ENCODE measurements around the gene PLXNA1. TPM values are rescaled to one million over a fixed set of nuclear protein-coding genes. Genes with fewer than 3 reads are reported as not detected.

The PLXNA1 gene
- total RNA-seq, 3 donors from 2014 or later: 11.8 to 19.3 (median 12.7) TPM

- no peak for ATAC-seq
- TF ChIP-seq CTCF (IDR thresholded peaks at IDR 0.05): no peak
- Histone ChIP-seq H3K9me3 (peaks cover 7% of the 10 kb centered on the region), H3K36me3 (ENCODE audit: low read depth) (no peaks in the 10 kb centered on the region), H3K4me3 (no peak overlapping the region), H3K4me1 (ENCODE audit: low read depth) (no peaks in the 10 kb centered on the region)
- no peak for DNase-seq
- intact Hi-C loops (cut with DNase I, micrococcal nuclease): no loop called here
Observed at GRCh38 chr3:126977821-126978220, 5.1 kb upstream of the PLXNA1 start.

DNA sequence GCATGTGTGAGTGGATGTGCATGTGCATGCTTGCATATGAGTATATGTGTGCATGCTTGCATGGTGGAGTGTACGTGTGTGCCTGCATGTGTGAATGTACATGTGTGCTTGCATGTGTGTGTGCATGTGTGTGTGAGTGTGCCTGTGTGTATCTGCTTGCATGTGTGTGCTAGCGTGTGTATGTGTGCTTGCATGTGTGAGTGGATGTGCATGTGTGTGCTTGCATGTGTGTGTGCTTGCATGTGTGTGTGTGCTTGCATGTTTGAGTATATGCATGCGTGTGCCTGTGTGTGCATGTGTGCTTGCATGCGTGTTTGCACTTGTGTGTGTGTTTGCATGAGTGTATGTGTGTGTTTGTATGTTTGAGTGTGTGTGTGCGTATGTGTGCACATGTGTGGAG, 4.6 kb upstream of the PLXNA1 start:
- H3K9me3 ChIP-seq: peaks cover 7% of the 10 kb centered on the region
- no peak for TF ChIP-seq CTCF (IDR thresholded peaks at IDR 0.05)
- DNase-seq: no peak
- no peak for ATAC-seq
- intact Hi-C loops (cut with DNase I, micrococcal nuclease): no loop called here
- no peaks in the 10 kb centered on the region for H3K4me1 ChIP-seq (ENCODE audit: low read depth)
- H3K4me3 ChIP-seq: no peak overlapping the region
- H3K36me3 ChIP-seq (ENCODE audit: low read depth): no peaks in the 10 kb centered on the region

DNA sequence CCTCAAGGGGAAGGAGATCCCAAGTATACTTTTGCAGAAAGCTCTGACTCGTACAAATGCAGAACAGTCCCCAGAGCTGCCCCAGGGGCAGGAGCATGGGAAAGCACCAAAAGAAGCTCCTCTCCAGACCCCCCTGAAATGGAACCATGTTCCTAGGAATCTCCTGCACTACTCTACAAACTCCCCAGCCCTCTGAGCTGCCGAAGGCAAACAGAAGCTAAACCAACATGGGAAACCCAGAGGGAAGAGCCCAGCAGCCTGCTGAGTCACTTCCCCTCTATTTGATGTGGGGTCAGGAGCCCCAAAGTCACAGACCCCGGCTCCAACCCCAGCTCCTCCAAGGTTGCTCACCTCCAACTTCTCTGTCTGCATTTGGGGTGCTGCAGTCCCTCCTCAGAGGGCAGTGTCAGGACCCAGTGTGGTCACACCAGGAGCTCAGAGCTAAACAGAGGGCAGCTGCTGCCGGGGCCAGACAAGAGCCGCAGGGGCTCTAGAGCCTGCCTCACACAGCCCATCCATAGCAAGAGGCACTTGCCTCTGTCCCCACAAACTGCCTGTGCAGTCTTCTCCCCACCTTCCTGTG, 3.8 kb upstream of the PLXNA1 start:
- intact Hi-C loops (cut with DNase I, micrococcal nuclease): no loop called here
- peaks cover 7% of the 10 kb centered on the region for H3K9me3 ChIP-seq
- H3K4me3 ChIP-seq: no peak overlapping the region
- no peak for TF ChIP-seq CTCF (IDR thresholded peaks at IDR 0.05)
- ATAC-seq (no peak), DNase-seq (no peak)
- H3K4me1 ChIP-seq (ENCODE audit: low read depth): peaks cover 4% of the 10 kb centered on the region
- H3K36me3 ChIP-seq (ENCODE audit: low read depth): no peaks in the 10 kb centered on the region

DNA sequence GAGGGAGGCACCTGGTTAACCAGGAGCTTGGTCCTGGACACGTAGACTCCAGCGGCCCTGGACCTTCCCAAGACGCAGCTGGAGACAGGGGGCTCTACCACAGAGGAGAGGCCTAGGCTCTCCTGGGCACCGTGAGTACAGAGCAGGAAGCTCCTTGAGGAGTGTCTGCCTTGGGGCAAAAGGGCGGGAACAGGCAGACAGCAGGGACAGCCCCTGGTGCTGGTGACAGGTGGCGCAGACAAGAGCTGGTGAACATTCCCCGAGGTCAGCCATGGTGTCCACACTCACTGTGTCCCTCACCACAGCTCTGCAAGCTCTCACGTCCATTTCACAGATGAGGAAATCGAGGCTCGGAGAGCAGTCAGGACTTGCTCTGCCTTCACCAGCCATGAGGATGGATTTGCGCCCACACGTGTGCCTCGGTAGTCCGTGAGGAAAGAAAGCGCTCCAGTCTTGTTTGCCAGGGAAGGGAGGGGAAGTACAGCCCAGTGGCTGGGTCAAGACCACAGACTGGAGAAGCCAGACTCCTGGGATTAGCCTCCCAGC, 2.6 kb upstream of the PLXNA1 start:
- ATAC-seq (no peak), DNase-seq (no peak)
- no peak for TF ChIP-seq CTCF (IDR thresholded peaks at IDR 0.05)
- H3K9me3 ChIP-seq: no peaks in the 10 kb centered on the region
- no peaks in the 10 kb centered on the region for H3K36me3 ChIP-seq (ENCODE audit: low read depth)
- H3K4me3 ChIP-seq: no peak overlapping the region
- H3K4me1 ChIP-seq (ENCODE audit: low read depth): peaks cover 7% of the 10 kb centered on the region
- intact Hi-C loops (cut with DNase I, micrococcal nuclease): no loop called here

- H3K9me3 ChIP-seq: no peaks in the 10 kb centered on the region
- no peak for DNase-seq
- H3K4me3 ChIP-seq: no peak overlapping the region
- no peaks in the 10 kb centered on the region for H3K36me3 ChIP-seq (ENCODE audit: low read depth)
- H3K4me1 ChIP-seq (ENCODE audit: low read depth): peaks cover 7% of the 10 kb centered on the region
- ATAC-seq: peak; percentile 22
- intact Hi-C loops (cut with DNase I, micrococcal nuclease): no loop called here
- no peak for TF ChIP-seq CTCF (IDR thresholded peaks at IDR 0.05)
Observed at GRCh38 chr3:126982126-126982470, 817 bp upstream of the PLXNA1 start.

GRCh38 chr3:126983276-126983652, 349 bp downstream of the PLXNA1 start:
- DNase-seq (no peak), ATAC-seq (peak; percentile 3)
- peak overlapping the region; percentile 34 for H3K4me3 ChIP-seq
- intact Hi-C loops (cut with DNase I, micrococcal nuclease): no loop called here
- TF ChIP-seq CTCF (IDR thresholded peaks at IDR 0.05): no peak
- peaks cover 7% of the 10 kb centered on the region for H3K4me1 ChIP-seq (ENCODE audit: low read depth)
- no peaks in the 10 kb centered on the region for H3K36me3 ChIP-seq (ENCODE audit: low read depth)
- no peaks in the 10 kb centered on the region for H3K9me3 ChIP-seq
